ENCODE measurements around the gene FBXL5.
A peak's percentile ranks its signal among the peaks of the same experiment; 100 is the strongest.
"Not testable (repeated sequence)": the region's sequence is repeated elsewhere in the genome, so short reads cannot be mapped to it uniquely, and the experiment has no call there.

FBXL5 gene

DNA sequence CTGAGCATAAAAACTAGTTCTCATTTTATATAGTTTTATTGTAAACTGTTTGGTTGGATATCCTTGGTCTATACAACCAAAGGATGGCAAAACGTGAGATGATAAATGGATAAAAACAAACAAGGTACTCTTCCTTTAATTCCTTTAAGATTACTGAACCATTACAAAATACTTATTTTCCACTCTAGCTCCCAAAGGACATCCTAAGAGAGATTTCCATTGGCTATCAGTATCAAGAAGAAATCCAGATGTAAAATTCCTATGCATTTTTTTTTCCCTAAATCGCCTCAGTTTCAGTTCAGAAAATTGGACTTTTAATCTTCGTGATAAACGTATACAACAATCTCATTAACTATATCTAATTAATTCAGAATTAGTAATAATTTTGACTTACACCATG is 2.3 kb downstream of the FBXL5 start:
- H3K4me3 ChIP-seq (ENCODE audit: low read depth in 1 of 2, low read length in 2 of 2), result peak overlapping the region; percentile 72 to 83
- no peak overlapping the region for H3K27ac ChIP-seq (ENCODE audit: low read depth, low read length)
- H3K36me3 ChIP-seq (ENCODE audit: control insufficient read depth in 1 of 2, insufficient read depth in 2 of 2, low read length in 2 of 2), result no peaks in the 10 kb centered on the region
- no peaks in the 10 kb centered on the region for H3K27me3 ChIP-seq (ENCODE audit: control insufficient read depth in 1 of 2, insufficient read depth in 2 of 2, low read length in 2 of 2)
- peaks cover 30 to 49% of the 10 kb centered on the region in 2 donors for H3K4me1 ChIP-seq (ENCODE audit: control insufficient read depth in 1 of 2, insufficient read depth in 2 of 2, low read length in 2 of 2)
- no peaks in the 10 kb centered on the region for H3K9me3 ChIP-seq (ENCODE audit: control insufficient read depth in 1 of 2, low read length in 2 of 2)
- peak overlapping the region; percentile 81 to 83 for H3K9ac ChIP-seq (ENCODE audit: low read depth in 1 of 2, low read length in 2 of 2)

DNA sequence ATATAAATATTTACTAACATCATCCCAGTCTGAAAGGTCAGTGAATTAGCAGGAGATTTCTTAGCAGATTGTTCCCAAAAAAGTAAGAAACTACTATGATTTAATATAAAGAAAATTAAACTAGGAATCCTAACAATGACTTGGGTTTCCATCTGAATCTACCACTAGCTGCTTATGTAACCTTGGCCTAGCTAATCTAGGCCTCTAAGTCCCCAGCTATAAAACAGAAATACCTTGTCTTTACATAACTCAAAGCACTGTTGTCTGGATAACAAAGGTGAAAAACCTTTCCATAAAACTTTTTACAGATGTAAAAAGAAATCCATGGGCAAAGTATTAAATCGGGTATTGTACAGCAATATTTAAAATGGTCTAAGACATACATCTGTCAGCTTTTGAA is 3.0 kb downstream of the FBXL5 start:
- peaks cover 30 to 47% of the 10 kb centered on the region in 2 donors for H3K4me1 ChIP-seq (ENCODE audit: control insufficient read depth in 1 of 2, insufficient read depth in 2 of 2, low read length in 2 of 2)
- no peaks in the 10 kb centered on the region for H3K27me3 ChIP-seq (ENCODE audit: control insufficient read depth in 1 of 2, insufficient read depth in 2 of 2, low read length in 2 of 2)
- no peaks in the 10 kb centered on the region for H3K9me3 ChIP-seq (ENCODE audit: control insufficient read depth in 1 of 2, low read length in 2 of 2)
- H3K27ac ChIP-seq (ENCODE audit: low read depth, low read length), result no peak overlapping the region
- peak overlapping the region in 1 of 2 donors; percentile 72 for H3K4me3 ChIP-seq (ENCODE audit: low read depth in 1 of 2, low read length in 2 of 2)
- H3K9ac ChIP-seq (ENCODE audit: low read depth in 1 of 2, low read length in 2 of 2), result peak overlapping the region in 1 of 2 donors; percentile 83
- H3K36me3 ChIP-seq (ENCODE audit: control insufficient read depth in 1 of 2, insufficient read depth in 2 of 2, low read length in 2 of 2), result no peaks in the 10 kb centered on the region

DNA sequence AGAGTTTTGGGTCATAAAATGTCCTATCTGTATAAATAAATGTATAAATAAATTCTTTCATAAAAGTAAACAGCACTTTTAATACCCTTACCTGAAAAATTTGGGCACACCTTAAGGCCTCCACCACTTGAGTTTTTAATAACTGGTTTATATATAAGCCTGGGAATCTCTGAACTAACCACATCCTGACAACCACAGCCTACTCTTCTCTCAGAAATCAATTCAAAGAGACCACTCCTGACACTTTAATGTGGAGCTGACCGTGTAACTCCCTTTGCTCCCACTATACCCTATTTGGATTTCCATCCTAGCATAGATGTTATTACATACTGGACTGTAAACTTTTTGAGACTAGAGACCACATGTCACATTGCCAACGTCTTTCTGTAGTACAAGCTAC is 3.5 kb downstream of the FBXL5 start:
- Histone ChIP-seq H3K36me3 (ENCODE audit: control insufficient read depth in 1 of 2, insufficient read depth in 2 of 2, low read length in 2 of 2) (no peaks in the 10 kb centered on the region), H3K9ac (ENCODE audit: low read depth in 1 of 2, low read length in 2 of 2) (no peak overlapping the region), H3K27ac (ENCODE audit: low read depth, low read length) (no peak overlapping the region), H3K27me3 (ENCODE audit: control insufficient read depth in 1 of 2, insufficient read depth in 2 of 2, low read length in 2 of 2) (no peaks in the 10 kb centered on the region), H3K4me1 (ENCODE audit: control insufficient read depth in 1 of 2, insufficient read depth in 2 of 2, low read length in 2 of 2) (peaks cover 30 to 43% of the 10 kb centered on the region in 2 donors), H3K4me3 (ENCODE audit: low read depth in 1 of 2, low read length in 2 of 2) (peak overlapping the region in 1 of 2 donors; percentile 72), H3K9me3 (ENCODE audit: control insufficient read depth in 1 of 2, low read length in 2 of 2) (no peaks in the 10 kb centered on the region)

DNA sequence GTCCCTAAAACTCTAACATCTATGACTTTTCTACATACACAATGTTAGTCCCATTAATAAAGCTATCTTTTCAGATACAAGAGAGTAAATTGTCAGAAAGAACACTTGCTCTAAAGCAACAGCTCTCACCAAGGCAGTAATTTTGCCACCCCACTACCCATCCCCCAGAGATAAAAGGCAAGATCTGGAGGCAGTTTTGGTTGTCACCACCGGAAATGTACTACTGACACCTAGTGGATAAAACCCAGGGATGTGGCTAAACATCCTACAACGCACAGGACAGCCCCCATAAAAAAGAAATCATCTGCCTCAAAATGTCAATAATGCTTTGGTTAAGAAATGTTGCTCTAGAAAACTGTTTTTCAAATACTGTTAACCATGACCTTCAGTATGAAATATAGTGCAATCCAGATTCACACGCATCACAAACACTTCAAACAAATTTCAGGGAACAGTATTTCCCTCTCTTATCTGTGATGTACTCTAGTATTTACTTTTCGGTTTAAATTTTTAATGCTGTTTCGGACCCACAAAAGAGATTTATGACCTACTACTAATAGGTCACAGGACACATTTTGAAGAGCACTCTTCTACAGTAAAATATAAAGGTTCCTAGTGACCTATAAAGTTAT is 5.1 kb downstream of the FBXL5 start:
- peaks cover 26 to 33% of the 10 kb centered on the region in 2 donors for H3K4me1 ChIP-seq (ENCODE audit: control insufficient read depth in 1 of 2, insufficient read depth in 2 of 2, low read length in 2 of 2)
- H3K27ac ChIP-seq (ENCODE audit: low read depth, low read length), result no peak overlapping the region
- H3K27me3 ChIP-seq (ENCODE audit: control insufficient read depth in 1 of 2, insufficient read depth in 2 of 2, low read length in 2 of 2), result no peaks in the 10 kb centered on the region
- no peaks in the 10 kb centered on the region for H3K36me3 ChIP-seq (ENCODE audit: control insufficient read depth in 1 of 2, insufficient read depth in 2 of 2, low read length in 2 of 2)
- no peak overlapping the region for H3K9ac ChIP-seq (ENCODE audit: low read depth in 1 of 2, low read length in 2 of 2)
- no peak overlapping the region for H3K4me3 ChIP-seq (ENCODE audit: low read depth in 1 of 2, low read length in 2 of 2)
- H3K9me3 ChIP-seq (ENCODE audit: control insufficient read depth in 1 of 2, low read length in 2 of 2), result no peaks in the 10 kb centered on the region

DNA sequence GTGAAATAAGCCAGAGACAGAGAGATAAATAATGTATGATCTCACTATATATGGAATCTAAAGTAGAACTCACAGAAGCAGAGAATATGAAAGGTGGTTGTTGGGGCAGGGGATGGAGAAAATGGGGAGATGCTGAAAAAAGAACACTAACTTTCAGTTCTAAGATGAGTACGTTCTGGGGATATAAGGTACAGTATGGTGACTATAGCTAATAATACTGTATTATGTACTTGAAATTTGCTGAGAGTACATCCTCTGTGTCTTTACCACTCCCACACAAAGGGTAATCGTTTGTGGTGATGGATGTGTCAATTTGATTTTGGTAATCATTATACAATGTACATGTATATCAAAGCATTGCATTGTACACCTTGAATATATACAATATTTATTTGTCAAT is 6.6 kb downstream of the FBXL5 start:
- H3K36me3 ChIP-seq (ENCODE audit: control insufficient read depth in 1 of 2, insufficient read depth in 2 of 2, low read length in 2 of 2), result no peaks in the 10 kb centered on the region
- H3K4me3 ChIP-seq (ENCODE audit: low read depth in 1 of 2, low read length in 2 of 2), result no peak overlapping the region
- H3K9me3 ChIP-seq (ENCODE audit: control insufficient read depth in 1 of 2, low read length in 2 of 2), result no peaks in the 10 kb centered on the region
- no peaks in the 10 kb centered on the region for H3K27me3 ChIP-seq (ENCODE audit: control insufficient read depth in 1 of 2, insufficient read depth in 2 of 2, low read length in 2 of 2)
- H3K4me1 ChIP-seq (ENCODE audit: control insufficient read depth in 1 of 2, insufficient read depth in 2 of 2, low read length in 2 of 2), result peaks cover 26 to 30% of the 10 kb centered on the region in 2 donors
- no peak overlapping the region for H3K9ac ChIP-seq (ENCODE audit: low read depth in 1 of 2, low read length in 2 of 2)
- no peak overlapping the region for H3K27ac ChIP-seq (ENCODE audit: low read depth, low read length)

DNA sequence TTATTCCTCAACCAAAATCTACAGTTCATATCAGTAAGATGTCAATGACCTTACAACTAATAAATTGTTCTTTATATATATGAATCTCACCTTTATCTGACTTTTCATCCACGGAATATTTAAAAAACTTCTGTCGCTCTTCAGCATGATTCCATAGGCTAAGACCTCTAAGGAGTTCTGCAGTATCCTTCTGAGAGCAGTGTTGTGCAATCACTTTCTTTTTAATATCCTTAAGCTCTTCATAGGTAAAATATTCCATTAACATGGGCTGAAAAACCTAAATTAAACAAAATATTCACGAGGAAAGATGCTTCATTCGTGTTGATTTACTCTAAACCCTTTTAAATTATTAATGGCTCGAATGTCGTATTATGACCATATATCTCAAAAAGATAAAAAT is 16.7 kb downstream of the FBXL5 start:
- peaks cover 8 to 41% of the 10 kb centered on the region in 2 donors for H3K36me3 ChIP-seq (ENCODE audit: control insufficient read depth in 1 of 2, insufficient read depth in 2 of 2, low read length in 2 of 2)
- H3K4me1 ChIP-seq (ENCODE audit: control insufficient read depth in 1 of 2, insufficient read depth in 2 of 2, low read length in 2 of 2), result no peaks in the 10 kb centered on the region
- no peaks in the 10 kb centered on the region for H3K9me3 ChIP-seq (ENCODE audit: control insufficient read depth in 1 of 2, low read length in 2 of 2)
- no peak overlapping the region for H3K27ac ChIP-seq (ENCODE audit: low read depth, low read length)
- no peak overlapping the region for H3K4me3 ChIP-seq (ENCODE audit: low read depth in 1 of 2, low read length in 2 of 2)
- H3K9ac ChIP-seq (ENCODE audit: low read depth in 1 of 2, low read length in 2 of 2), result no peak overlapping the region
- no peaks in the 10 kb centered on the region for H3K27me3 ChIP-seq (ENCODE audit: control insufficient read depth in 1 of 2, insufficient read depth in 2 of 2, low read length in 2 of 2)

DNA sequence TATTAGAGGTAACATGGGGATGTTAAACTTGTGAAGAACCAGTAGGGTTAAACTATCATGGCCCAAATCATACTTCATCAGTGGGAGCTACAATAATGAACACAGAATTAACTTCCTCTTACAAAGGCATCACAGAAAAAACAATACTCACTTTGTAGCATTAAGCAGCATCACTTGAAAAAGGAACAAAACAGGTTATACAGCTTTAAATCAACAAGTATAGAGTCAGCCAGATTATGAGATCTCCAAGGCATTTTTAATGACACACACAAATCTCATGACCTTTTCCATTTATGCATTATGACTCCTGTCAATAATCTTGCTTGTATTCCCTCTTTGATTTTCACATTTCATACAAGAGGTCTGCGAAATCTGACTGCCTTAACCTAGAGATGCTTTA is 18.3 kb downstream of the FBXL5 start:
- Histone ChIP-seq H3K9ac (ENCODE audit: low read depth in 1 of 2, low read length in 2 of 2) (no peak overlapping the region), H3K9me3 (ENCODE audit: control insufficient read depth in 1 of 2, low read length in 2 of 2) (no peaks in the 10 kb centered on the region), H3K4me3 (ENCODE audit: low read depth in 1 of 2, low read length in 2 of 2) (no peak overlapping the region), H3K27ac (ENCODE audit: low read depth, low read length) (no peak overlapping the region), H3K36me3 (ENCODE audit: control insufficient read depth in 1 of 2, insufficient read depth in 2 of 2, low read length in 2 of 2) (peaks cover 8 to 44% of the 10 kb centered on the region in 2 donors), H3K27me3 (ENCODE audit: control insufficient read depth in 1 of 2, insufficient read depth in 2 of 2, low read length in 2 of 2) (no peaks in the 10 kb centered on the region), H3K4me1 (ENCODE audit: control insufficient read depth in 1 of 2, insufficient read depth in 2 of 2, low read length in 2 of 2) (no peaks in the 10 kb centered on the region)

DNA sequence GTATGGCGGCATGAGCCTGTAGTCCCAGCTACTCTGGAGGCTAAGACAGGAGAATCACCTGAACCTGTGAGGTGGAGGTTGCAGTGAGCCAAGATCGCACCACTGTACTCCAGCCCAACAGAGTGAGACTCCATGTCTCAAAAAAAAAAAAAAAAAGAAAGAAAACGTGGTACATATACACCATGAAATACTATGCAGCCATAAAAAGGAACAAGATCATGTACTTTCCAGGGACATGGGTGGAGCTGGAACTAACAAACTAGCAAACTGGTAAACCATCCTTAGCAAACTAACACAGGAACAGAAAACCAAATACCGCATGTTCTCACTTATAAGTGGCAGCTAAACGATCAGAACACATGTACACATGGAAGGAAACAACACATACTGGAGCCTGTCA is 37.8 kb downstream of the FBXL5 start:
- H3K4me1 ChIP-seq (ENCODE audit: control insufficient read depth in 1 of 2, insufficient read depth in 2 of 2, low read length in 2 of 2); H3K9ac ChIP-seq (ENCODE audit: low read depth in 1 of 2, low read length in 2 of 2); H3K4me3 ChIP-seq (ENCODE audit: low read depth in 1 of 2, low read length in 2 of 2); H3K27ac ChIP-seq (ENCODE audit: low read depth, low read length); H3K27me3 ChIP-seq (ENCODE audit: control insufficient read depth in 1 of 2, insufficient read depth in 2 of 2, low read length in 2 of 2): not testable (repeated sequence)
- peaks cover 17 to 28% of the 10 kb centered on the region in 2 donors for H3K36me3 ChIP-seq (ENCODE audit: control insufficient read depth in 1 of 2, insufficient read depth in 2 of 2, low read length in 2 of 2)
- H3K9me3 ChIP-seq (ENCODE audit: control insufficient read depth in 1 of 2, low read length in 2 of 2), result peaks cover 11 to 19% of the 10 kb centered on the region in 2 donors

DNA sequence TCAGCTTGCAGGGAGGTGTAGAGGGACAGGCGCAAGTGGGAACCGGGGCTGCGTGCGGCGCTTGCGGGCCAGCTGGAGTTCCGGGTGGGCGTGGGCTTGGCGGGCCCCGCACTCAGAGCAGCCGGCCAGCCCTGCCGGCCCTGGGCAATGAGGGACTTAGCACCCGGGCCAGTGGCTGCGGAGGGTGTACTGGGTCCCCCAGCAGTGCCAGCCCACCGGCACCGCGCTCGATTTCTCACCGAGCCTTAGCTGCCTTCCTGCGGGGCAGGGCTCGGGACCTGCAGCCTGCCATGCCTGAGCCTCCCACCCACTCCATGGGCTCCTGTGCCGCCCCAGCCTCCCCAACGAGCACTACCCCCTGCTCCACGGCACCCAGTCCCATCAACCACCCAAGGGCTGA is 40.3 kb downstream of the FBXL5 start:
- not testable (repeated sequence) for H3K4me3 ChIP-seq (ENCODE audit: low read depth in 1 of 2, low read length in 2 of 2); H3K4me1 ChIP-seq (ENCODE audit: control insufficient read depth in 1 of 2, insufficient read depth in 2 of 2, low read length in 2 of 2); H3K27ac ChIP-seq (ENCODE audit: low read depth, low read length); H3K27me3 ChIP-seq (ENCODE audit: control insufficient read depth in 1 of 2, insufficient read depth in 2 of 2, low read length in 2 of 2); H3K9ac ChIP-seq (ENCODE audit: low read depth in 1 of 2, low read length in 2 of 2)
- Histone ChIP-seq H3K36me3 (ENCODE audit: control insufficient read depth in 1 of 2, insufficient read depth in 2 of 2, low read length in 2 of 2) (peaks cover 17 to 23% of the 10 kb centered on the region in 2 donors), H3K9me3 (ENCODE audit: control insufficient read depth in 1 of 2, low read length in 2 of 2) (peaks cover 8 to 10% of the 10 kb centered on the region in 2 donors)

DNA sequence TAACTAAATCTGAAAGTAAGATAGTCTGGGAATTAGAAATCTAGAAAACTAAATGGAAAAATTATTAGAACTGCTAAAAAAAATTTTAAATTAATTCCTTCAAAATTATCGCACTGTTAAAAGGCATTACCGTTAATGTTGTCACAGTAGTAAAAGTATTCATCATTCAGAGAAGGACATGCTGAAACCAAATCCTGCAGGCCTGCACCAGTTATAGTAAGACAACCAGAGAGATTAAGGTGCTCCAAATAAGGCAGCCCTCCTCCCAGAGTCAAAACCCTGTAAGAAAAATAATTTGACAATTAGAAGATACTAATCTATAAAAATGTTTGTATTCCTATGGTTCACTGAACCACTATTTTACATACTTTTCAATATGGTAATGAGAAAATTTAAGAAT is 43.0 kb downstream of the FBXL5 start:
- no peak overlapping the region for H3K9ac ChIP-seq (ENCODE audit: low read depth in 1 of 2, low read length in 2 of 2)
- H3K9me3 ChIP-seq (ENCODE audit: control insufficient read depth in 1 of 2, low read length in 2 of 2), result no peaks in the 10 kb centered on the region
- no peak overlapping the region for H3K27ac ChIP-seq (ENCODE audit: low read depth, low read length)
- H3K27me3 ChIP-seq (ENCODE audit: control insufficient read depth in 1 of 2, insufficient read depth in 2 of 2, low read length in 2 of 2), result no peaks in the 10 kb centered on the region
- no peaks in the 10 kb centered on the region for H3K4me1 ChIP-seq (ENCODE audit: control insufficient read depth in 1 of 2, insufficient read depth in 2 of 2, low read length in 2 of 2)
- no peak overlapping the region for H3K4me3 ChIP-seq (ENCODE audit: low read depth in 1 of 2, low read length in 2 of 2)
- peaks cover 9 to 13% of the 10 kb centered on the region in 2 donors for H3K36me3 ChIP-seq (ENCODE audit: control insufficient read depth in 1 of 2, insufficient read depth in 2 of 2, low read length in 2 of 2)
